H1 (cell line): Measurements from ENCODE around the gene ANO2. TPM values are rescaled to one million over a fixed set of nuclear protein-coding genes. Genes with fewer than 3 reads are reported as not detected.

Source experiments
- CTCF ChIA-PET: fragments of 300-600 bp; sonication (Branson Sonifier 250); formaldehyde crosslinking; loops from one replicate; lab custom pipeline; 2021; ENCODE audit not compliant: partially characterized antibody; lab: Charles Lee
- POLR2A ChIA-PET: fragments of 300-600 bp; sonication (Branson Sonifier 250); formaldehyde crosslinking; loops from one replicate; lab custom pipeline; 2021; ENCODE audit warnings: inconsistent platforms; ENCODE audit not compliant: partially characterized antibody; lab: Charles Lee
- DNase-seq, 2 experiments: peaks; one replicate each; pipeline versions ENCODE4 v3.0.0 to v3.0.0-alpha.2; 2010 to 2022; ENCODE audit warnings: low spot score in 2 of 2, low read depth in 1 of 2, mixed read lengths in 1 of 2
- FAIRE-seq: peaks from 2 replicates; lab custom pipeline; 2011; peaks lifted over from hg19 to GRCh38; lab: Jason Lieb, UNC
- H2AFZ ChIP-seq: 2 replicates; pipeline ENCODE4 v1.8.1; 2012; ENCODE audit warnings: low read length, inconsistent platforms
- H2AK5ac ChIP-seq: 2 replicates; pipeline ENCODE4 v1.6.1; 2013; ENCODE audit warnings: low read depth, low read length
- H2BK120ac ChIP-seq: replicated peaks from 2 replicates; pipeline ENCODE3; 2013; ENCODE audit warnings: low read depth, low read length, inconsistent platforms
- H2BK12ac ChIP-seq: 2 replicates; pipeline ENCODE4 v1.6.1; 2013; ENCODE audit warnings: low read depth, low read length
- H2BK15ac ChIP-seq: 2 replicates; pipeline ENCODE4 v1.6.1; 2013; ENCODE audit warnings: low read length
- H2BK20ac ChIP-seq: 2 replicates; pipeline ENCODE4 v1.6.1; 2013; ENCODE audit warnings: low read length
- H2BK5ac ChIP-seq: 2 replicates; pipeline ENCODE4 v1.6.1; 2013; ENCODE audit warnings: low read depth, low read length
- H3K14ac ChIP-seq: 2 replicates; pipeline ENCODE4 v1.6.1; 2013; ENCODE audit warnings: inconsistent platforms; ENCODE audit not compliant: insufficient read length
- H3K18ac ChIP-seq: 2 replicates; pipeline ENCODE4 v1.6.1; 2013; ENCODE audit warnings: low read length; ENCODE audit errors: extremely low read depth
- H3K23ac ChIP-seq: 2 replicates; pipeline ENCODE4 v1.6.1; 2013; ENCODE audit warnings: inconsistent platforms; ENCODE audit not compliant: insufficient read length
- H3K23me2 ChIP-seq: 2 replicates; pipeline ENCODE4 v1.6.1; 2013; ENCODE audit warnings: low read depth, low read length
- H3K27ac ChIP-seq: 2 replicates; pipeline ENCODE4 v1.6.1; 2011; ENCODE audit warnings: low read depth, low read length, inconsistent platforms
- H3K27me3 ChIP-seq, 4 experiments: replicated peaks in 1 of 4; 1 replicate in 1 of 4; 2 replicates in 3 of 4; pipeline versions ENCODE4 v1.6.1 to v1.8.1; 2011 to 2013; ENCODE audit warnings: low read length in 3 of 4, mild to moderate bottlenecking in 3 of 4, inconsistent platforms in 2 of 4, mixed read lengths in 2 of 4, moderate library complexity in 1 of 4; ENCODE audit not compliant: control insufficient read depth in 3 of 4, insufficient read depth in 3 of 4; ENCODE audit errors: extremely low read depth in 1 of 4
- H3K36me3 ChIP-seq, 4 experiments: 2 replicates each; pipeline versions ENCODE4 v1.6.1 to v1.8.1; 2011 to 2013; ENCODE audit warnings: mild to moderate bottlenecking in 4 of 4, low read length in 3 of 4, moderate library complexity in 2 of 4, control low read depth in 1 of 4, inconsistent platforms in 1 of 4; ENCODE audit not compliant: insufficient read depth in 4 of 4, control insufficient read depth in 2 of 4
- H3K4ac ChIP-seq: replicated peaks from 2 replicates; pipeline ENCODE3; 2013; ENCODE audit warnings: low read length, low read depth, mixed read lengths, inconsistent platforms; ENCODE audit not compliant: insufficient read length
- H3K4me1 ChIP-seq, 4 experiments: replicated peaks in 1 of 4; 1 replicate in 1 of 4; 2 replicates in 3 of 4; pipeline versions ENCODE4 v1.6.1 to v1.8.1; 2011 to 2013; ENCODE audit warnings: low read length in 3 of 4, inconsistent platforms in 2 of 4, mixed read lengths in 1 of 4; ENCODE audit not compliant: insufficient read depth in 4 of 4, control insufficient read depth in 3 of 4
- H3K4me2 ChIP-seq, 2 experiments: 2 replicates each; pipeline versions ENCODE4 v1.6.1 to v1.8.1; 2011 to 2013; ENCODE audit warnings: low read depth in 2 of 2, low read length in 2 of 2, control low read depth in 1 of 2, inconsistent platforms in 1 of 2, mild to moderate bottlenecking in 1 of 2; ENCODE audit not compliant: insufficient read depth in 1 of 2
- H3K4me3 ChIP-seq, 4 experiments: fragments of 200-600, 300-600 bp in 1 of 4; sonication (generic), shearing (Covaris generic), sonication (Bioruptor Twin) in 1 of 4; 2 replicates each; pipeline versions ENCODE4 v1.5.1 to v1.8.1; 2011 to 2016; ENCODE audit warnings: low read length in 4 of 4, low read depth in 3 of 4, control low read depth in 2 of 4, inconsistent platforms in 2 of 4, mild to moderate bottlenecking in 2 of 4, mixed read lengths in 1 of 4, moderate library complexity in 1 of 4; ENCODE audit not compliant: insufficient read depth in 2 of 4; ENCODE audit errors: extremely low read depth in 1 of 4
- H3K56ac ChIP-seq: replicated peaks from 2 replicates; pipeline ENCODE3; 2013; ENCODE audit warnings: low read depth, mild to moderate bottlenecking, mixed read lengths, low read length, inconsistent platforms; ENCODE audit not compliant: insufficient read length
- H3K79me1 ChIP-seq: 2 replicates; pipeline ENCODE4 v1.6.1; 2013; ENCODE audit warnings: low read depth, low read length, control low read depth
- H3K79me2 ChIP-seq, 2 experiments: 2 replicates each; pipeline versions ENCODE4 v1.6.1 to v1.8.1; 2012 to 2013; ENCODE audit warnings: low read length in 2 of 2, mild to moderate bottlenecking in 2 of 2, inconsistent platforms in 1 of 2; ENCODE audit not compliant: insufficient read depth in 2 of 2, control insufficient read depth in 1 of 2
- H3K9ac ChIP-seq, 4 experiments: replicated peaks in 1 of 4; 1 replicate in 1 of 4; 2 replicates in 3 of 4; pipeline versions ENCODE4 v1.6.1 to v1.8.1; 2011 to 2013; ENCODE audit warnings: low read depth in 3 of 4, low read length in 3 of 4, control low read depth in 2 of 4, mild to moderate bottlenecking in 2 of 4, moderate library complexity in 2 of 4, inconsistent platforms in 1 of 4; ENCODE audit errors: extremely low read depth in 1 of 4
- H3K9me3 ChIP-seq, 2 experiments: 2 replicates each; pipeline versions ENCODE4 v1.6.1 to v1.8.1; 2012 to 2013; ENCODE audit warnings: mild to moderate bottlenecking in 2 of 2, moderate library complexity in 2 of 2, control low read depth in 1 of 2, inconsistent platforms in 1 of 2, low read depth in 1 of 2, low read length in 1 of 2, mixed read lengths in 1 of 2; ENCODE audit not compliant: insufficient read depth in 2 of 2
- H4K20me1 ChIP-seq, 2 experiments: replicated peaks in 1 of 2; 2 replicates each; pipeline versions ENCODE3 to v1.8.1; 2011 to 2013; ENCODE audit warnings: inconsistent platforms in 2 of 2, low read length in 2 of 2, mild to moderate bottlenecking in 1 of 2; ENCODE audit not compliant: insufficient read depth in 2 of 2, control insufficient read depth in 1 of 2
- H4K5ac ChIP-seq: 2 replicates; pipeline ENCODE4 v1.6.1; 2013; ENCODE audit warnings: low read length, low read depth, mixed read lengths, inconsistent platforms; ENCODE audit not compliant: insufficient read length
- H4K8ac ChIP-seq: 2 replicates; pipeline ENCODE4 v1.8.0; 2013; ENCODE audit warnings: mild to moderate bottlenecking, moderate library complexity, low read length, inconsistent platforms; ENCODE audit not compliant: insufficient read depth; ENCODE audit errors: extremely low read depth
- H4K91ac ChIP-seq: replicated peaks from 2 replicates; pipeline ENCODE3; 2013; ENCODE audit warnings: low read length, mixed read lengths, inconsistent platforms; ENCODE audit not compliant: insufficient read length
- BCL11A ChIP-seq, 2 experiments: IDR thresholded peaks; one replicate each; pipeline ENCODE4 v1.6.1; 2011; ENCODE audit warnings: low read depth in 2 of 2, low read length in 2 of 2, mild to moderate bottlenecking in 2 of 2
- CBX5 ChIP-seq: fragments of 300-800, 300-1000 bp; sonication (generic); IDR thresholded peaks from 2 replicates; pipeline ENCODE4 v1.7.1; 2016; ENCODE audit warnings: antibody characterized with exemption, low read length, low read depth
- EP300 ChIP-seq, 2 experiments: IDR thresholded peaks; 1 replicate in 1 of 2; 2 replicates in 1 of 2; pipeline ENCODE4 v1.6.1; 2011 to 2012; ENCODE audit warnings: low read depth in 2 of 2, low read length in 2 of 2, mild to moderate bottlenecking in 2 of 2, borderline replicate concordance in 1 of 2, inconsistent platforms in 1 of 2, moderate library complexity in 1 of 2
- JUN ChIP-seq: IDR thresholded peaks from 2 replicates; pipeline ENCODE4 v1.6.1; 2011; ENCODE audit warnings: low read depth, mild to moderate bottlenecking, improper control_type of control experiment, low read length
- RAD21 ChIP-seq, 2 experiments: IDR thresholded peaks in 1 of 2; conservative IDR thresholded peaks in 1 of 2; 2 replicates each; pipeline ENCODE4 v1.6.1; 2011; ENCODE audit warnings: low read depth in 2 of 2, low read length in 2 of 2, improper control_type of control experiment in 1 of 2, inconsistent platforms in 1 of 2, mild to moderate bottlenecking in 1 of 2, moderate library complexity in 1 of 2
- WGBS, 2 experiments: shearing (Covaris generic) in 1 of 2; methylation state at CpG; one replicate each; pipeline versions ENCODE4 v1.1.6 to v1.1.7; 2013 to 2015; ENCODE audit warnings: low lambda C conversion rate in 2 of 2, mixed read lengths in 2 of 2, inconsistent platforms in 1 of 2, low coverage in 1 of 2, missing lambda C conversion rate in 1 of 2; ENCODE audit not compliant: insufficient replicate concordance in 2 of 2, insufficient coverage in 1 of 2, insufficient read length in 1 of 2; ENCODE audit errors: extremely low coverage in 1 of 2, missing lambda C conversion rate in 1 of 2; 5-methylcytosine and 5-hydroxymethylcytosine counted together
- polyA plus RNA-seq, 7 experiments: library from polyadenylated mRNA; depleted of rRNA in 3 of 7; stranded (reverse) in 5 of 7; unstranded in 2 of 7; fragments of >200 nt in 5 of 7; fragments of 200-250 nt in 2 of 7; gene quantifications; 1 replicate in 5 of 7; 2 replicates in 1 of 7; 4 replicates in 1 of 7; pipeline versions ENCODE4 v1.2.1 to v1.2.3, GENCODE V29; 2011 to 2013; ENCODE audit warnings: missing spikeins in 2 of 7, mixed read lengths in 2 of 7
- total RNA-seq: library from RNA; stranded (reverse); fragmentation: NEBNext Ultra II Directional; extraction: Animal tissue kit (Norgen Biotek cat#: 25700); gene quantifications from 2 replicates; pipeline ENCODE4 v1.2.1, GENCODE V29; 2021

ANO2 gene
- total and polyA plus RNA-seq, 2 of the 8 experiments (the other 6 are each of a cell fraction or from before 2014, with no cell fraction given), result 1.9 to 5.5 TPM

GRCh38 chr12:5565933-5566599, 379.0 kb downstream of the ANO2 start:
- no peak overlapping the region for H2BK20ac ChIP-seq
- no peak overlapping the region for H3K23ac ChIP-seq
- no peaks in the 10 kb centered on the region for H3K9me3 ChIP-seq
- no peak overlapping the region for H4K8ac ChIP-seq
- no peak overlapping the region for H3K18ac ChIP-seq
- no peaks in the 10 kb centered on the region for H3K23me2 ChIP-seq
- H3K4me2 ChIP-seq, result no peak overlapping the region
- WGBS, 2 experiments, result 84% methylated on average over 3 of the region's 3 CpGs; no CpG with 5 or more reads in 1 of the 2 experiments
- no peak overlapping the region for H2BK12ac ChIP-seq
- H4K5ac ChIP-seq, result no peak overlapping the region
- H2AFZ ChIP-seq, result no peak overlapping the region
- no peak overlapping the region for H3K14ac ChIP-seq
- no peak overlapping the region for H2AK5ac ChIP-seq
- no peaks in the 10 kb centered on the region for H3K27me3 ChIP-seq
- H3K79me1 ChIP-seq, result no peaks in the 10 kb centered on the region; the same call in 1 of the 2 replicates
- H3K4ac ChIP-seq, result no peak overlapping the region
- H2BK5ac ChIP-seq, result no peak overlapping the region
- H4K20me1 ChIP-seq, result no peaks in the 10 kb centered on the region
- TF ChIP-seq EP300 (IDR thresholded peaks at IDR 0.05; ENCODE audit: borderline replicate concordance in 1 of 2, low read depth in 2 of 2, low read length in 2 of 2) (no peak), RAD21 (IDR thresholded peaks at IDR 0.05 in 1 of 2, conservative IDR thresholded peaks at IDR 0.05 in 1 of 2; ENCODE audit: low read depth in 2 of 2, low read length in 2 of 2) (0 out of 4 replicates have a peak, but pooled peaks of 1 of the 2 experiments have one; percentile 15), CBX5 (no peak), JUN (no peak), BCL11A (IDR thresholded peaks at IDR 0.05; ENCODE audit: low read depth in 2 of 2, low read length in 2 of 2) (no peak)
- TF ChIP-seq, all 59 proteins: peak for 1
- FAIRE-seq (no peak), DNase-seq (peak in 1 of 2 experiments; percentile 28)
- Histone ChIP-seq H3K9ac (no peak overlapping the region), H3K27ac (no peak overlapping the region), H3K4me3 (no peak overlapping the region), H3K36me3 (no peaks in the 10 kb centered on the region), H3K79me2 (no peaks in the 10 kb centered on the region), H2BK120ac (no peak overlapping the region), H4K91ac (no peak overlapping the region), H2BK15ac (no peak overlapping the region), H3K56ac (no peak overlapping the region), H3K4me1 (no peaks in the 10 kb centered on the region)
- ChIA-PET POLR2A (no interaction called here), CTCF (interaction anchor here (0.7 to 6.1 kb wide), 6 partner anchors 9 to 146 kb away, joined by 3 to 33 read pairs (median 4); no protein-coding TSS in a partner anchor)
